K562 (cell line): ENCODE measurements around the gene HSPB1. TPM values are rescaled to one million over a fixed set of nuclear protein-coding genes. Genes with fewer than 3 reads are reported as not detected.

Experiments
- JUND ChIP-seq, 2 experiments: IDR thresholded peaks; 2 replicates in 1 of 2; 3 replicates in 1 of 2; pipeline ENCODE4 v1.6.1; 2011; ENCODE audit warnings: borderline replicate concordance in 2 of 2, low read depth in 2 of 2, low read length in 2 of 2, improper control_type of control experiment in 1 of 2, missing biosample characterization in 1 of 2, missing genetic modification characterization in 1 of 2, missing genetic modification reagents in 1 of 2
- MLLT1 ChIP-seq, 2 experiments: fragments of 450-650 bp; IDR thresholded peaks; 2 replicates each; pipeline ENCODE4 v1.6.1; 2016
- PHF20 ChIP-seq: fragments of 450-650 bp; IDR thresholded peaks from 2 replicates; pipeline ENCODE4 v1.6.1; 2018; ENCODE audit not compliant: partially characterized antibody
- SREBF1 ChIP-seq: fragments of 150-350 bp; IDR thresholded peaks from 2 replicates; pipeline ENCODE4 v1.6.1; 2014; ENCODE audit warnings: antibody characterized with exemption, low read depth, low read length, borderline replicate concordance
- ZNF165 ChIP-seq: fragments of 250-450 bp; sonication (Bioruptor Pico); IDR thresholded peaks from 2 replicates; pipeline ENCODE4 v1.4.0; 2020; ENCODE audit warnings: borderline replicate concordance
- ZNF239 ChIP-seq: fragments of 250-450 bp; sonication (Bioruptor Pico); IDR thresholded peaks from 2 replicates; pipeline ENCODE4 v1.4.0; 2020; ENCODE audit warnings: mild to moderate bottlenecking
- ZNF280A ChIP-seq: fragments of 450-650 bp; IDR thresholded peaks from 2 replicates; pipeline ENCODE4 v1.6.1; 2018; ENCODE audit warnings: mild to moderate bottlenecking, low read depth; ENCODE audit not compliant: partially characterized antibody
- polyA plus RNA-seq, 8 experiments: library from polyadenylated mRNA; depleted of rRNA in 4 of 8; stranded (reverse) in 5 of 8; unstranded in 3 of 8; fragments of >200 nt; fragmentation: Nextera tagmentation in 2 of 8; fragmentation: Illumina TruSeq in 1 of 8; extraction: Ambion mirVana in 2 of 8; extraction: Trizol in 1 of 8; gene quantifications; 2 replicates each; pipeline versions ENCODE4 v1.2.1 to v1.2.3, GENCODE V29; 2011 to 2014; ENCODE audit warnings: inconsistent platforms in 1 of 8, missing spikeins in 1 of 8
- total RNA-seq, 7 experiments: library from RNA; depleted of rRNA in 6 of 7; stranded (reverse); fragments of >200 nt in 6 of 7; fragmentation: Illumina TruSeq in 2 of 7; extraction: Trizol in 2 of 7; gene quantifications; 2 replicates each; pipeline versions ENCODE4 v1.2.1 to v1.2.3, GENCODE V29; 2011 to 2021; ENCODE audit warnings: low replicate concordance in 1 of 7
- TF ChIP-seq, protein P1 (sequence below): fragments of 450-650 bp; IDR thresholded peaks from 2 replicates; pipeline ENCODE4 v1.6.1; 2017; ENCODE audit warnings: antibody characterized with exemption
- TF ChIP-seq, protein P2 (sequence below): fragments of 450-650 bp; formaldehyde crosslinking; IDR thresholded peaks from 2 replicates; pipeline ENCODE4 v1.4.0; 2020; ENCODE audit warnings: mild to moderate bottlenecking, moderate library complexity
- TF ChIP-seq, protein P3 (sequence below): fragments of 250-450 bp; sonication (Bioruptor Pico); IDR thresholded peaks from 2 replicates; pipeline ENCODE4 v1.4.0; 2020; ENCODE audit warnings: borderline replicate concordance

Gene HSPB1
- total and polyA plus RNA-seq, 9 of the 15 experiments (the other 6 are each of a cell fraction or from before 2014, with no cell fraction given) = 27.1 to 522 (median 138) TPM

- TF ChIP-seq SREBF1 = no peak
- peak; percentile 34 to 78; a peak in 1 of 4 replicates for TF ChIP-seq MLLT1 (IDR thresholded peaks at IDR 0.05)
- TF ChIP-seq ZNF165 (CRISPR knock-in tag) = 0 out of 2 replicates have a peak, but pooled peaks have one; percentile 47
- TF ChIP-seq, protein P1, sequence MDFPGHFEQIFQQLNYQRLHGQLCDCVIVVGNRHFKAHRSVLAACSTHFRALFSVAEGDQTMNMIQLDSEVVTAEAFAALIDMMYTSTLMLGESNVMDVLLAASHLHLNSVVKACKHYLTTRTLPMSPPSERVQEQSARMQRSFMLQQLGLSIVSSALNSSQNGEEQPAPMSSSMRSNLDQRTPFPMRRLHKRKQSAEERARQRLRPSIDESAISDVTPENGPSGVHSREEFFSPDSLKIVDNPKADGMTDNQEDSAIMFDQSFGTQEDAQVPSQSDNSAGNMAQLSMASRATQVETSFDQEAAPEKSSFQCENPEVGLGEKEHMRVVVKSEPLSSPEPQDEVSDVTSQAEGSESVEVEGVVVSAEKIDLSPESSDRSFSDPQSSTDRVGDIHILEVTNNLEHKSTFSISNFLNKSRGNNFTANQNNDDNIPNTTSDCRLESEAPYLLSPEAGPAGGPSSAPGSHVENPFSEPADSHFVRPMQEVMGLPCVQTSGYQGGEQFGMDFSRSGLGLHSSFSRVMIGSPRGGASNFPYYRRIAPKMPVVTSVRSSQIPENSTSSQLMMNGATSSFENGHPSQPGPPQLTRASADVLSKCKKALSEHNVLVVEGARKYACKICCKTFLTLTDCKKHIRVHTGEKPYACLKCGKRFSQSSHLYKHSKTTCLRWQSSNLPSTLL = no peak
- TF ChIP-seq JUND (IDR thresholded peaks at IDR 0.05; ENCODE audit: borderline replicate concordance, low read depth, low read length) = peak; percentile 17; the same call in 1 of the 2 replicates
- TF ChIP-seq JUND (tag; IDR thresholded peaks at IDR 0.05; ENCODE audit: borderline replicate concordance, low read depth, low read length) = peak; percentile 23; the same call in 1 of the 3 replicates
- TF ChIP-seq, protein P2, sequence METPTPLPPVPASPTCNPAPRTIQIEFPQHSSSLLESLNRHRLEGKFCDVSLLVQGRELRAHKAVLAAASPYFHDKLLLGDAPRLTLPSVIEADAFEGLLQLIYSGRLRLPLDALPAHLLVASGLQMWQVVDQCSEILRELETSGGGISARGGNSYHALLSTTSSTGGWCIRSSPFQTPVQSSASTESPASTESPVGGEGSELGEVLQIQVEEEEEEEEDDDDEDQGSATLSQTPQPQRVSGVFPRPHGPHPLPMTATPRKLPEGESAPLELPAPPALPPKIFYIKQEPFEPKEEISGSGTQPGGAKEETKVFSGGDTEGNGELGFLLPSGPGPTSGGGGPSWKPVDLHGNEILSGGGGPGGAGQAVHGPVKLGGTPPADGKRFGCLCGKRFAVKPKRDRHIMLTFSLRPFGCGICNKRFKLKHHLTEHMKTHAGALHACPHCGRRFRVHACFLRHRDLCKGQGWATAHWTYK = peak; percentile 43; the same call in 1 of the 2 replicates
- TF ChIP-seq ZNF239 = 0 out of 2 replicates have a peak, but pooled peaks have one; percentile 14
- no peak for TF ChIP-seq ZNF280A
- TF ChIP-seq PHF20 = no peak
- TF ChIP-seq, protein P3, sequence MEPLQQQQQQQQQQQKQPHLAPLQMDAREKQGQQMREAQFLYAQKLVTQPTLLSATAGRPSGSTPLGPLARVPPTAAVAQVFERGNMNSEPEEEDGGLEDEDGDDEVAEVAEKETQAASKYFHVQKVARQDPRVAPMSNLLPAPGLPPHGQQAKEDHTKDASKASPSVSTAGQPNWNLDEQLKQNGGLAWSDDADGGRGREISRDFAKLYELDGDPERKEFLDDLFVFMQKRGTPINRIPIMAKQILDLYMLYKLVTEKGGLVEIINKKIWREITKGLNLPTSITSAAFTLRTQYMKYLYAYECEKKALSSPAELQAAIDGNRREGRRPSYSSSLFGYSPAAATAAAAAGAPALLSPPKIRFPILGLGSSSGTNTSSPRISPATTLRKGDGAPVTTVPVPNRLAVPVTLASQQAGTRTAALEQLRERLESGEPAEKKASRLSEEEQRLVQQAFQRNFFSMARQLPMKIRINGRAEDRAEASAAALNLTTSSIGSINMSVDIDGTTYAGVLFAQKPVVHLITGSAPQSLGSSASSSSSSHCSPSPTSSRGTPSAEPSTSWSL = no peak
Measured at GRCh38 chr7:76302347-76303201, at the start of gene HSPB1 (continued).
